Measurements from ENCODE around the gene ENOX2.
A peak's percentile ranks its signal among the peaks of the same experiment; 100 is the strongest.

The ENOX2 gene

GRCh38 chrX:130772105-130772775 lies 130.8 kb downstream of the ENOX2 start:
- H3K27ac ChIP-seq, result peak overlapping the region; percentile 43
- DNase-seq (ENCODE audit: low read depth, low spot score), result no peak

GRCh38 chrX:130771648-130772047 lies 131.4 kb downstream of the ENOX2 start:
- peak overlapping the region; percentile 68 for H3K27ac ChIP-seq
- DNase-seq (ENCODE audit: low read depth, low spot score), result no peak

GRCh38 chrX:130771230-130771629 lies 131.8 kb downstream of the ENOX2 start:
- DNase-seq (ENCODE audit: low read depth, low spot score), result no peak
- peak overlapping the region; percentile 68 for H3K27ac ChIP-seq

- peak; percentile 34 for DNase-seq (ENCODE audit: low read depth, low spot score)
- H3K27ac ChIP-seq, result peak overlapping the region; percentile 68
Measured at GRCh38 chrX:130770615-130771014, 132.4 kb downstream of the ENOX2 start.

- no peak for DNase-seq (ENCODE audit: low read depth, low spot score)
- H3K27ac ChIP-seq, result peak overlapping the region; percentile 68
Measured at GRCh38 chrX:130769835-130770234, 133.2 kb downstream of the ENOX2 start.

GRCh38 chrX:130758072-130758471 lies 144.9 kb downstream of the ENOX2 start:
- H3K27ac ChIP-seq, result no peak overlapping the region
- no peak for DNase-seq (ENCODE audit: low read depth, low spot score)

- DNase-seq (ENCODE audit: low read depth, low spot score), result no peak
- H3K27ac ChIP-seq, result no peak overlapping the region
Measured at GRCh38 chrX:130756233-130756632, 146.8 kb downstream of the ENOX2 start.

GRCh38 chrX:130754353-130754752 lies 148.7 kb downstream of the ENOX2 start:
- DNase-seq (ENCODE audit: low read depth, low spot score), result no peak

GRCh38 chrX:130746709-130747342 lies 156.2 kb downstream of the ENOX2 start:
- DNase-seq (ENCODE audit: low read depth, low spot score), result no peak
- no peak overlapping the region for H3K27ac ChIP-seq

More at GRCh38 chrX:130754353-130754752, 148.7 kb downstream of the ENOX2 start:
- no peak overlapping the region for H3K27ac ChIP-seq

- H3K27ac ChIP-seq, result no peak overlapping the region
- DNase-seq (ENCODE audit: low read depth, low spot score), result no peak
Measured at GRCh38 chrX:130746077-130746476, 156.9 kb downstream of the ENOX2 start.

- DNase-seq (ENCODE audit: low read depth, low spot score), result no peak
- no peak overlapping the region for H3K27ac ChIP-seq
Measured at GRCh38 chrX:130741584-130741983, 161.4 kb downstream of the ENOX2 start.

GRCh38 chrX:130741151-130741550 lies 161.9 kb downstream of the ENOX2 start:
- no peak overlapping the region for H3K27ac ChIP-seq
- DNase-seq (ENCODE audit: low read depth, low spot score), result no peak

- no peak overlapping the region for H3K27ac ChIP-seq
- no peak for DNase-seq (ENCODE audit: low read depth, low spot score)
Measured at GRCh38 chrX:130738638-130739195, 164.3 kb downstream of the ENOX2 start.

- no peak overlapping the region for H3K27ac ChIP-seq
- DNase-seq (ENCODE audit: low read depth, low spot score), result no peak
Measured at GRCh38 chrX:130734713-130735112, 168.3 kb downstream of the ENOX2 start.

GRCh38 chrX:130728208-130728607 lies 174.8 kb downstream of the ENOX2 start:
- peak overlapping the region; percentile 67 for H3K27ac ChIP-seq
- no peak for DNase-seq (ENCODE audit: low read depth, low spot score)

- H3K27ac ChIP-seq, result peak overlapping the region; percentile 67
- DNase-seq (ENCODE audit: low read depth, low spot score), result peak; percentile 18
Measured at GRCh38 chrX:130726661-130727060, 176.3 kb downstream of the ENOX2 start.

- DNase-seq (ENCODE audit: low read depth, low spot score), result no peak
- H3K27ac ChIP-seq, result peak overlapping the region; percentile 67
Measured at GRCh38 chrX:130725519-130725918, 177.5 kb downstream of the ENOX2 start.

- no peak for DNase-seq (ENCODE audit: low read depth, low spot score)
- no peak overlapping the region for H3K27ac ChIP-seq
Measured at GRCh38 chrX:130719413-130719812, 183.6 kb downstream of the ENOX2 start.

GRCh38 chrX:130718137-130718536 lies 184.9 kb downstream of the ENOX2 start:
- DNase-seq (ENCODE audit: low read depth, low spot score), result no peak
- no peak overlapping the region for H3K27ac ChIP-seq

- no peak for DNase-seq (ENCODE audit: low read depth, low spot score)
- H3K27ac ChIP-seq, result no peak overlapping the region
Measured at GRCh38 chrX:130716781-130717413, 186.1 kb downstream of the ENOX2 start.

GRCh38 chrX:130716346-130716745 lies 186.7 kb downstream of the ENOX2 start:
- no peak for DNase-seq (ENCODE audit: low read depth, low spot score)
- H3K27ac ChIP-seq, result no peak overlapping the region

Measured in epithelial cell of prostate (primary cell).